Left forelimb (tissue), 1 donor: ENCODE measurements around the gene APBA1.
"Not testable (repeated sequence)": the region's sequence is repeated elsewhere in the genome, so short reads cannot be mapped to it uniquely, and the experiment has no call there.

Source experiments
- DNase-seq: peaks from one replicate; pipeline ENCODE4 v3.0.0-alpha.2; 2018; ENCODE audit warnings: low spot score

APBA1 gene

DNA sequence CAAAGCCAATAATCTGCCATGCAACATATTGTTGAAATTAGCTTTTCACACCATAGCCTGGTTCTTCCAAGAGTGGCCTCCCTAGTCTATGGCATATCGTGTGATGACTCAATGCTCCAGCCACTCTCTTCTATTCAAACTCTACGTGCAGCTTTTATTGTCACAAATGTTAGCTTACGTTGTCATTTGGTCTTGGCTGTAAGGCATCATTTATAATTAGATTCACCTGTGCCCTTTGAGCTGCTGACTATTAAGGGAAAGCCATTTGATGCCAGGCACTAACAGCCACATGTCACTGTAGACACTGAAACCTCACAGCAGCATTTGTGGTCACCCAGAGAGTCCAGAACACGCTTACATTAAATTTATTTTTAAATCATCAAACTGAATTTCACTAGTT lies 66.8 kb downstream of the APBA1 start:
- DNase-seq: no peak

DNA sequence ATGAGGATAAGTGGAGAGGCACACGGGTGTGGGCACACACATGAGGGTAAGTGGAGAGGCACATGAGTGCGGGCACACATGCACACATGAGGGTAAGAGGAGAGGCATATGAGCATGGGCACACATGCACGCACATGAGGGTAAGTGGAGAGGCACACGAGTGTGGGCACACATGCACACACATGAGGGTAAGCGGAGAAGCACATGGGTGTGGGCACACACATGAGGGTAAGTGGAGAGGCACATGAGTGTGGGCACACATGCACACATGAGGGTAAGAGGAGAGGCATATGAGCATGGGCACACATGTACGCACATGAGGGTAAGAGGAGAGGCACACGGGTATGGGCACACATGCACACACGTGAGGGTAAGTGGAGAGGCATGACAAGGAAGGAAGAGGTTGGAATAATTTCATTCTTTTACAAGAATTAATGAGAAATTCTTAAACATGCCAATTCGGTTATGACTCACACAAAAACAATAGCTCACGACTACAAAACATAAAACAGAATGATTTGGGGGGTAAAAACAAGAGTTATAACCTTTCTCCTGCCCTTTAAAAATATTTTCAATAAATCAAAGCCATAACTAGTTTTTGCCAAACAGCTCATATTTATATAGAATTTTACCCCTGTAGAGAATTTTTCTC lies 67.5 kb downstream of the APBA1 start:
- DNase-seq: no peak

DNA sequence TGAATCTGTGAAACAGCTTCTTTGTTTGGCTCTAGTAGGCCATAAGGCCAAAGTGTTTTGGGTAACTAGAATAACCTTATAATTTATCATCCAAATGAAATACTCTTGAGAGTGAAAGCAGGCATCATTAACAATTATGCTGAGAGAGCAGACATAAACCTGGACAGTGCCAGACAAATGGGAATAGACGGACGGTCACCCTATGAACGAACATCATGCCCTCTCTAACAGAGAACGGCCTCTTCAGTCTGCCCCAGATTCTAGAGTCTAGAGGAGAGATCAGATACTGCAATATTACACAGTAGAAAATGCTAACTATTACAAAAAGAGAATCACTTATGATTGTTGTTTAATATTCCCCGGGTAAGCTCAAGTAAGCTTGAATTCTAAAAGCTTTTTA lies 68.5 kb downstream of the APBA1 start:
- no peak for DNase-seq

DNA sequence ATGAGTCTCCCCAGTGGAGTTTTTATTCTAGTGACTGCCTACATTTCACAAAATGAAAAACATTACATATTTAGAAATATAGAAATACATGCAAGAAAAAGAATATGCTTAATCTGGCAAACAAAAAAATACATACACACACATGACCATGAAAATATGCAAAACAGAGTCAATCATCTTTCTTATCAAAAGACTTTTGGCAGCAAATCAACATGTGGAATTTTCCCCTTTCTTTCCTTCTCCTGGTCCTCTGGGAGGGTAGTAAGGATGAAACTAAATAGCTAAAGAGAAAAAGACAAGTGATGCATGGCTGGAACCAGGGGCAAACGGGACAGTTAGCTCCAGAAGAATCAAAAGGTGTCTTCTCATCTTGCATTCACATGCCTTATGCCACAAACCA lies 69.4 kb downstream of the APBA1 start:
- no peak for DNase-seq

DNA sequence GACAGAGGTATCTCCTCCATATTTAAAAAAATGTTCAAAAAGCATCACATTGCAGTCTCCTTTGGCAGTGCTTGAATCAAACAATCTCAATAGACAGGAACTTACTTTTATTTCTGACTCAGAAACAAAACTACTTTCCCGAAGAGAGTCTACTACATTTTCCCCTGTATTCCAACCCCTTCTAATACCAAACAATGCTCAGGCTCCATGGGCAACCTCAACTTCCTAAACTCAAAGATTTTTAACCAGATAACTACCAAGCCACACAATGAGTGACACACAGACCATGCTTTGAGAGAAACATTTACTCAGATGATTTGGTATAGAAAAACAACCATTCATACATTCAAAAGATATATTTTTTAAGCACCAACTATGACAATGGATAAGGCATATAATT lies 70.5 kb downstream of the APBA1 start:
- DNase-seq: no peak

DNA sequence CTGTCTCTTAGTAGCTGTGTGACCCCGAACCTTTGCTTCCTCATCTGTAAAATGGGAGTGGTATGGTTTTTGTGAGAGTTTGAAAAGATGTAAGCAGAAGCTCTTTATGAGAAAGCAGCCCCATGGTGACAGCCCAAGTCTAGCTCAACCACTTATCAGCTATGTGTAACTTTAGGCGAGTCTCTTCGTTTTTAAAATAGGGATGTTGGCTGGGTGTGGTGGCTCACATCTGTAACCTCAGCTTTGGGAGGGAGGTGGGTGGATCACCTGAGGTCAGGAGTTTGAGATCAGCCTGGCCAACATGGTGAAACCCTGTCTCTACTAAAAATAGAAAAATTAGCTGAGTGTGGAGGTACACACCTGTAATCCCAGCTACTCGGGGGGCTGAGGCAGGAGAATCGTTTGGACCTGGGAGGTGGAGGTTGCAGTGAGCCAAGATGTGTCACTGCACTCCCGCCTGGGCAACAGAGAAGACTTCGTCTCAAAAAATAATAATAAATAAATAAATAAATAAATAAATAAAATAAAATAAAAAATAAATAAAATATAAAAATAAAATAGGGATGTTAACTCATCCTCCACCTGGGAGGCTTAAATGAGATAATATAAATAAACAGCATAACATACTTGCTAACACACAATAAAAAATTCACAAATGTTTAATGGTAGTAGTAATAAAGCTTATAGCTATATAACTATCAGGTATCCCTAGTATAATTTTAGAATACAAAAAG lies 71.7 kb downstream of the APBA1 start:
- DNase-seq: no peak

DNA sequence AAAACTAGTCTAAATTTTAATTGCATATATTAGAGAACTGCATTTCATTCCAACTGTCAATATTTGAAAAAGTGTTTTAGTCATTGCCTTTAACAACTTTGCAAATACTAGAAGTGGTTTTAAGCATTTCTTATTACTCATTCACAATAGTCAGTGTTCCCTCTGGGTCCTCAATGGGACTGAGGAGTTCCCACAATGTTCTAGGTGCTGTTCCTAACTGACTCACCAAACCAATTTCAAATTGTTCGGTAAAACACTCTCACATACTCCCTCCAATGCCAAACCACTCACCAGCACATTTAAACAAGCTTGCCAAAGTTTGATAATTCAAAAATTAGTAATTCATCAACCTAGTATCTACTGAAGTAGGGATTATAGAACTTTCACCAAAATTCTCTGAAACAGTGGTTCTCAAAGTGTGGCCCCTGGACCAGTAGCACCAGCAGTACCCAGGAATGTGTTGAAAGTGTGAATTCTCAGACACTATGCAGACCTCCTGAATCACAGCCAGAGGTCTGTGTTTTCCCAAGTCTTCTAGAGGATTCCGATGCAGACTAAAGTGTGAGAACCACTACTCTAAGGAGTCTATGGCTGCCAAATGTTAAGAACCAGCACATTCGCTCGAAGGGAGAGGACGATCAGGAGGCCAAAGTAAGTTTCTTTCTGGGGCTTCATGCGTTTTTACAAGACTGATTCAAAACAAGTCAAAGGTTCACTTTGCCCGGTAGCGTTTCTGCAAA lies 72.8 kb downstream of the APBA1 start:
- DNase-seq: no peak

DNA sequence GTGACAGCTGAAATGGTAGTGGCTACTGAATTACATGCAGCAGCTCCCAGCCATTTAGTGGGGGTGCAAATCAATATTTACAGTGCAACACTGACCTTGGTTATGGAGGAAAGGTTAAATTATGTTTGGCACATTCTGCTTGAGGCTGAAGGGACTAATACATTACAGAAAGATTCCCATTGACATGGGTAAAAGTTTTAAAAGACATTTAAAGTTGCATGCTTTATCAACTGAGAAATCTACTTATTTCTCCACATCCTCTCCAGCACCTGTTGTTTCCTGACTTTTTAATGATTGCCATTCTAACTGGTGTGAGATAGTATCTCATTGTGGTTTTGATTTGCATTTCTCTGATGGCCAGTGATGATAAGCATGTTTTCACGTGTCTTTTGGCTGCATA lies 75.3 kb downstream of the APBA1 start:
- DNase-seq: not testable (repeated sequence)

DNA sequence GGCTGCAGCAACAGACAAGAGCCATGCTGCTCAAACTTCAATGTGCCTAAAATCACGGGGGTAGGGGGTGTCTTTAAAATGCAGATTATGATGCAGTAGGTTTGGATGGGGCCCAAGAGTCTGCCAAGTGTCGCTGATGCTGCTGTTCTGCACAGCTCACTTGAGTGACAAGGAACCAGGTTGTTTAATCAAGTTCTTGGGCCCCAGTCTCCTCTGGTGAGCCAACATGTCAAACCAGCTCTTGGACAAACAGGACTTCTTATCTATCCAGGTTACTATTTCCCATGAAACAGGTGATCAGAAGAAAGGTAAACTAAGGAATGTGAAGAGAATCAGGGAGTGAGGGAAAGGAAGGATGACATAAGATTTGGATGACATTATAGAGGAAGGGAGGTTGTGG lies 78.0 kb downstream of the APBA1 start:
- DNase-seq: no peak

DNA sequence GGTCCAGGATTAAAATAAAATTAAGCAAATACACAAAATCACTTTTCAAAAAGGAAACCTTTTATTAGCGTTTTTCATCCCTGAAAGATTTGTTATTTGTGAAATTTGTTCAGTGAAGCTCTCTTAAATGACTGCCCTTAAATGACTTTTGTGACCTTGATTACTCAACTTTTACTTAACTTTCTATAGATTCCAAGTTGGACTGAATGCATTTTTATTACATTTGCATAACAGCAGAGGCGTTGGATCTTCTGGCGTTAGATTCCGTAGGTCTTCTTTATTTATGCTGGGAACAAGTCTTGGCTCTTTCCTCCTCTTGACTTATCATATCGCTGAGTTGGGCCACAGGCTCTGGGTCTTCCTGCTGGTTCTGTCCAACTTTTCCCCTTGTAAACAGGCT lies 78.4 kb downstream of the APBA1 start:
- no peak for DNase-seq

DNA sequence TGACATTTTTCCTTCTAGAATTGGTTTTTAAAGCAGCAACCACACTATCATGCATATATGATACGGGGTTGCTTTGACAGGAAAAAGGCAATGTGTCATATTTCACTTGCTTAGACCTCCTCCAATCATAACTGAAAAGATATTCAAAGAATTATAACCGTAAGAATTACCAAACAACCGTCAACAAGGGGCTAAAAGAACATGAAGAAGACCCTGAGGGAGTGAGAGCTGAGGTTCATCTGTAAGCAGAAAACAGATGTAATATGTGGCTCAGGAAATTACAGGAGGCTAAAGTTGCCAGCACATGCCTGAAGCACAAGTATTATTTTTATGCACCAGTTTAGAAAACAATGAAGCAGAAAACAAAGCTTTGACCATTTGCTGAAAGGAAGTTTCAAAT lies 78.9 kb downstream of the APBA1 start:
- DNase-seq: no peak

DNA sequence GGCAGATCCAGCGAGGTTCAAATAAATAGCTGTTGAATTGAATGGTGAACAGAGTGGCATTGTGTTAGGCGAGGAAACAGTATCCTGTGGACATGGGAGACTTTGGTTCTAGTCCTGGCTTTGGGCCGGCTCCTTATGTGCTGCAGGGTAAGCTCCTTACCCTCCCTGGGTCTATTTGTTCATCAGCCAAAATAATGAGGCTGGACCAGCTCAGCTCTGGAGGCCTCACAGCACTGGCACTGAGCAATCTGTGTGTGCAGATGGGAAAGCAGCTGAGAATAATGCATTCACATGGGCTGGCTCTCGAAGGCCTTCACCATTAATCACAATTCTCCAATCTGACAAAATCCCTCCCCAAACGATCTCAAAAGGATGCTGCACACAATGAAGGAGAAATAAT lies 81.9 kb downstream of the APBA1 start:
- DNase-seq: no peak

DNA sequence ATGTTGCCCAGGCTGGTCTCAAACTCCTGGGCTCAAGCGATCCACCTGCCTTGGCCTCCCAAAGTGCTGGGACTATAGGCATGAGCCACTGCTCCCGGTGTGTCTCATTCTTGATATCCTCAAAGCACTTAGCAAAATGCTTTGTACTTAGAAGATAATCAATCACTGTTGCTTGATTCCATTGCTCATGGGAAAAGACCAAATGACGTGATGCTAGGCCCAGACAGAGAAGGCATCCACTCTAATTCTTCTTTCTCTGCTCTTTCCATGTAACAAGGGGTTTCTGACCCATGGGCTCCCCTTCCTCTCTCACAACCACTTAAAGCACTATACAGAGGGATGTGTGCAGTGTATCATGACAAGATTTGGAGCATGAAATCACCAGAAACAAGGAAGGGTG lies 83.0 kb downstream of the APBA1 start:
- no peak for DNase-seq

DNA sequence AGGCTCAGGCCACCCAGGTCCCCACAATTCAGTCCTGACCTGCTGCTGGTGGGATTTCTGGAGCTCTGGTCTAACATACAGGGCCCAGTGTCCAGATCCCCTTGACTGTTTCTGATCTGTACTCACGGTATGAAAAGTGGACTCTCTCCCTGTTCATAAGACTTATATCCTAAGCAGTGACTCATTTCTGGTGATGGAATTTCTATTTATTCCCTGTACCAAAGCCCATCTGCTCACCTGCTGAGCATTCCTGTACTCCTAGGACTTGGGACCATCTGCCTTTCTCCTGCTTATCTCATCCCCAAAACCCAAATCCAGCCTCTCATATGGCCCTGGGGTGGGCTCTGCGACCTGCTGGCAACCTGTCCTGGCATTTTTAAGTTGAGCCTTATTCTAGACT lies 86.6 kb downstream of the APBA1 start:
- DNase-seq: no peak

DNA sequence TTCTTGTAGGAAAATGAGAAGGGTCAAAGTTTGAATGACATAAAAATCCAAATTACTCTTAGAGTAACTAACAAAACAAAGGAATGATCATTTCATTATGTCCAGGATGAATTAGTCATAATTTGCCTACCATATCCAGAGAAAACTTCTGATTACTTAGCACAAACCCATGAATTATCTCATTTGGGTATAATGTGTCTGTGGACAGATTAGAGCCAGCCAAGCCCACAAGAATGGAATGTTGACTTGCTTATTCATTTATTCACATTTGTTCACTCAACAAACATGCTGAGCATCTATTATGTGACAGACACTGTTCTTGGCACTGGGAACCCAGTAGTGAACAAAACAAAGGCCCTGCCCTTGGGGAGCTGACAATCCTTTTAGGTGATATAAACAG lies 87.4 kb downstream of the APBA1 start:
- DNase-seq: no peak

DNA sequence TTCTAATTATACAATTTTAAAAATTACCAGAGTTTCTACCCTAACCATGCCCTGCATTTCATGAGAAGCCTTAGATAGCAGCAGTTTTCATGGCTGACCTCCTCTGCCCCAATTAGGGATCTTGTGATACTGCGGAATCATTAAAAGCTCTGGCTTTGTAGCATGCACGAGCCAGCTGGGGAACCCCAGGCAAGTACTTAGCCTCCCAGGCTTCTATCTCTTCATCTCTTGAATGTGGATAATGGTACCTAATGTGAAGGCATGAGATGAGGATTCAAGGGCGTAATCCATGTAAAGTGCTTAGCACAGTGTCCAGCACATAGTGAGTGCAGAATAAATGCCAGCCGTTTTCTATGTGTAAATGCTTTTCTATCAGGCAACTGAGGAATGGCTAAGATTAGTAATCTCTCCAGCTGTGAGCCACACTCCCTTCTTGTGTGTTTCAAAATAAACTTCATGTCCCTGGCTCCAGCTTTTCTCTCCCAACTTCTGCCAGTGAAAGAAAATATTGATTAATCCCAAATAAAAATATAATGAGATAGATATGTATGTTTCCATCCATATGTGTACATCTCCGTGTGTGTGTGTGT lies 88.4 kb downstream of the APBA1 start:
- no peak for DNase-seq

DNA sequence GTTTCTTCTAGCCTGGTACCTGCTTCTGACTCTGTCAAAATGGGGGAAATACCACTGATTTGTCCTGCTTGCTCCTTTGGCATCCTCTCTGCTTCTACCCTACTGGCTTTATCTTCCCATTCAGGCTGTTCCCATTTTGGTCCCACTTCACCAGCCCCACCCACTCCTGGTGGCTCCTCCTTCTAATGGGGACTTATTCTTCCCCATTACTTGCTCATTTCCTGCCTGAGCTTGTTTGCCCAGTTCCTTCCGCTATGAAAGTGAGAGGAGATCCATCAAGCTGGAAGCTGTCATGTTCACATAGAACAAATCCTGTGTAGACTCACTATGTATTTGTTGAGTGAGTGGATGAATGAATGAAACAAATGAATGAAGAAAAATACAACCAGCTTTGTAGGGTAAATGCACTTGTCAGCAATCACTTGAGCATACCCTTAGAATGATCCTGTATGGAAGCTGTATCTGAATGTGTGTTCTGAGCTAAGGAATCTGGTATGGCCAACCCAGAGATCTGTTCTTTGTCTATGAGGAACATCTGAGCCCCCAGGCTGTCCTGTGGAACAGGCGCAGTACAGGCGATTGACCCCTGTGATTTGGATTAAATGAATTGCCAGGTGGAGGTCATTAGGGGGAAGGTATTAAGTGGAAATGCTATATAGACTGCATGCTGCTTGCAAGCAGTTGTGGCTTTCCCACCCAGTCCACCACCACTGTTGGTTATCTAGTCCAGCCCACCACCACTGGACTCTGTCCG lies 89.5 kb downstream of the APBA1 start:
- DNase-seq: no peak

DNA sequence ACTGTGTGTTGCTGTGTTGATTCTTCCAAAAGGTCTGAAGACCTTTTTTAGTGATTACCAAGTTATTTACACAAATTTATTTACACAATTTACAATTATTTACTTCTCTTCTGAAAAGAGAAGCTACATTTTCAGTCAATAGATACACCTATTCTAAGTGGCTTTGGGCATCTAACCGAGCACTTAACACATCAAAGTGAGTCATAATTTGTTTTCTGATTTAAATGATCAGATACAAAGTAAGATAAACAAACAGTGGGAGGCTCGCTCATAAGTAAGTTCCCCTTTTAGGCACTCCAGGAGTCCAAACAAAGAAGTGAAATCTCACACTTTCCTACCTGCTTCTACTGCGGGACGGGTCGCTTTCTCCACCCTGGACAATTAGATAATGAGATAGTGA lies 90.2 kb downstream of the APBA1 start:
- DNase-seq: no peak

DNA sequence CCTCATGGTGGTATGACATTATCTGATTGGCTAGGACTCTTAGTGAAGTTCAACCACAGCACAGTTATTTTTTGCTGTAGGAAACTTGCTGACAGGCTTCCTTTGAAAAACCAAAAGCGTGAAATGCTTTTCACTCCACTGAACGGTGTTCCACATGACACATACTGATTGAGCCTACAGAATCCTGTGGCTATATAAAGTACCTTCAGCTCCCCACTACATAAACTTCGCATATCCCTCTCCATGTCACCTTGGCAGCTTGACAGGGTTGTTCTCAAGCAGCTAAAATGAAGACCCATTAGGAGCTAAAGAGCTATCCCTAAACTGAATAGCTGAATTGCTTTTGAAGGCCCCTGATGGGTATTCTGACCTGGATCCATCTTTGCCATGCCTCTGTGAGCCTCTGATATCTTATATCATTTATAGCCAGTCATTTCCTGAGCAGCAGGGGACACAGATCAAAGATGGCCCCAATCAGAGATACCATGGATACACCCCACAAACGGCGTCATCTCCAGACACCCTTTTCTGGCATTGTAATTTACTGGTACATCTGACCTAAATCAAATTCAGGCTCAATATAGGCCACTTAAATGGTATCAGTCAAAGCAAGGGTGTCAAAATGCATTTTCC lies 91.5 kb downstream of the APBA1 start:
- DNase-seq: no peak

DNA sequence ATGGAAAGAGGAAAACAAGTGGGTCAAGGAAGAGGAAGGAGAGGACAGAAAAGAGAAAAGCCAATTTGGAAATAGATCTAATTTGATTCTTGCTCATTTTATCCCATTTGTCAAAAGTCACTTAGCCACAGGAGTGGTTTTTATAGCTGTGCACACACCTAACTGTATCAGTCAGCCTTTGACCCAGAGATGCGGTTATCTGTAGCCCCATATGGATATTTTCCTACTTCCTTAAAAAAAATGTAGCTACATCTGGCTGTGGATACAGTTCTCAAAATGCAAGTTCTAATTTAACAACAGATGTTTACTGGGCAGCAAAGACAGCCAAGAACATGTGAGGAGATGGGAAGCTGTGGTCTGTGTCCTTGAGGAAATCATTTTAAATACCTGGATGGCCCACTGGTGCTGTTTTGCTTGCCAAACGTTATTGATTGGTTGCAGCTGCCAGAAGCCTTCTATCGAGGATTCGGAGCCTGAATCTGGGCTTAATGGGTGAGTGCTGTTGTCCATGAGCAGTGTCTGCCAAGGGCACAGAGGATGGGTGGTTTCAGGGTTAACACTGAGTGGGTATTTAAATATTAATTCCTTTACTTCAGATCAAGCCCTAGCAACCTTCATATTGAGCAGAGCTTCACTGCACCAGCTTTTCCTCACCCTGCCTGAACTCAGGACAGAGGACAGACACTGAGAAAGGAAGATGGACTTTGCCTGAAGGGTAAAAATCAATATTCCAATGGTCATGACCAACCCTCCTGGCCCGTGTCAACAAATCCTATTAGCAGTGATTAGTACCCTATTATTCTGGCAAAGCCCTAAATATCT lies 92.2 kb downstream of the APBA1 start:
- no peak for DNase-seq
